Brain microvascular endothelial cell (primary cell): ENCODE measurements around the gene WT1.

ENCODE experiments used
- DNase-seq: peaks from one replicate; pipeline ENCODE4 v3.0.0-alpha.2; 2020
- H3K27ac ChIP-seq: fragments of 250-450 bp; sonication (Bioruptor Pico); 2 replicates; pipeline ENCODE4 v1.5.1; 2020; ENCODE audit warnings: mild to moderate bottlenecking, moderate library complexity
- H3K27me3 ChIP-seq: fragments of 250-450 bp; sonication (Bioruptor Pico); replicated peaks from 2 replicates; pipeline ENCODE4 v1.5.1; 2020; ENCODE audit warnings: mild to moderate bottlenecking
- H3K36me3 ChIP-seq: fragments of 250-450 bp; sonication (Bioruptor Pico); replicated peaks from 2 replicates; pipeline ENCODE4 v1.5.1; 2020; ENCODE audit warnings: mild to moderate bottlenecking
- H3K4me3 ChIP-seq: 2 replicates; pipeline ENCODE4 v1.5.1; 2011; ENCODE audit warnings: low read depth, mild to moderate bottlenecking, control low read depth, low read length, moderate library complexity
- in situ Hi-C: cut with HindIII; loops from 2 replicates; pipeline ENCODE4 v1.10.0; 2017; ENCODE audit warnings: low sequenced_read_pairs, low pct_ligation_motif_present
- TF ChIP-seq, protein P1 (sequence below): IDR thresholded peaks from 2 replicates; pipeline ENCODE4 v1.5.1; 2011; ENCODE audit warnings: low read depth, mild to moderate bottlenecking, moderate library complexity, low read length, control low read depth, inconsistent platforms; ENCODE audit errors: missing control alignments

The WT1 gene

DNA sequence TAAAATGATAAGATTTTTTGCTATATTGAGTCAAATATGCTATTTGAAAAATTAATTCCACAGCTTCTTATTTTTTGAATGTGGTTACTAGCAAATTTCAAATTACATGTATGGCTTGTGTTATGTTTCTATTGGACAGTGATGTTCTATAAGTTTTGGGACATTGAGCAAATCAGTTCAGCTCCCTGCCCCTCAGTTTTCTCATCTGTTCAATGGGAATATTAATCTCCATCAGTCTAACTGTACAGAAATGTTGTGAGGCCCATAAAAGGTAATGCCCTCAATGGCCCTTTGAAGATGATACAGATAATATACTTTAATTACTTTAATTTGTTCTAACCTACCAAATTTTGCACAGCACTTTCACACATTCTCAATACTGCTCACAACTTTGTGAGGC is 15.2 kb downstream of the WT1 start:
- Histone ChIP-seq H3K36me3 (no peaks in the 10 kb centered on the region), H3K27me3 (peaks cover 6% of the 10 kb centered on the region), H3K4me3 (no peak overlapping the region), H3K27ac (no peak overlapping the region)
- no peak for DNase-seq
- TF ChIP-seq, protein P1, sequence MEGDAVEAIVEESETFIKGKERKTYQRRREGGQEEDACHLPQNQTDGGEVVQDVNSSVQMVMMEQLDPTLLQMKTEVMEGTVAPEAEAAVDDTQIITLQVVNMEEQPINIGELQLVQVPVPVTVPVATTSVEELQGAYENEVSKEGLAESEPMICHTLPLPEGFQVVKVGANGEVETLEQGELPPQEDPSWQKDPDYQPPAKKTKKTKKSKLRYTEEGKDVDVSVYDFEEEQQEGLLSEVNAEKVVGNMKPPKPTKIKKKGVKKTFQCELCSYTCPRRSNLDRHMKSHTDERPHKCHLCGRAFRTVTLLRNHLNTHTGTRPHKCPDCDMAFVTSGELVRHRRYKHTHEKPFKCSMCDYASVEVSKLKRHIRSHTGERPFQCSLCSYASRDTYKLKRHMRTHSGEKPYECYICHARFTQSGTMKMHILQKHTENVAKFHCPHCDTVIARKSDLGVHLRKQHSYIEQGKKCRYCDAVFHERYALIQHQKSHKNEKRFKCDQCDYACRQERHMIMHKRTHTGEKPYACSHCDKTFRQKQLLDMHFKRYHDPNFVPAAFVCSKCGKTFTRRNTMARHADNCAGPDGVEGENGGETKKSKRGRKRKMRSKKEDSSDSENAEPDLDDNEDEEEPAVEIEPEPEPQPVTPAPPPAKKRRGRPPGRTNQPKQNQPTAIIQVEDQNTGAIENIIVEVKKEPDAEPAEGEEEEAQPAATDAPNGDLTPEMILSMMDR = no peak
- in situ Hi-C loops = no loop called here

DNA sequence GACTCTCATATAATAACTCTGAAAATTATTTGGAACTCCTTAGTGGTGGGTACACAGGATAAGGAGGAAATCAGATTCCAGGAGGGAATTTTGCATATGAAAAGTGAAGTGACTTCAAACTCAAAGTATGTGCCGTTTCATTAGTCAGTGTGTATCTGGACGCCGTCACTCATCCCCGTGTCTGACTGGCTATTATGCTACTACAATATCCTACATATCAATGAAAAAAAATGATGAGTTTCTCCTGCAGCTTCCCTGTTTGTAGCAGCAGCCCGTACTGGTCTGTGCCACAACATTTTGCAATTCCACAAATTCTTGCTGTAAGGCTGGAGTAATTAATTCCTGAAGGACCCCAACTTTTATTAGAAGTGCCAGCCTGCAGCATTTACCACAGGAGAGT is 16.5 kb downstream of the WT1 start:
- H3K27me3 ChIP-seq = peaks cover 2% of the 10 kb centered on the region
- TF ChIP-seq, protein P1 = no peak
- H3K27ac ChIP-seq = no peak overlapping the region
- no peak overlapping the region for H3K4me3 ChIP-seq
- no peaks in the 10 kb centered on the region for H3K36me3 ChIP-seq
- in situ Hi-C loops = no loop called here
- no peak for DNase-seq

DNA sequence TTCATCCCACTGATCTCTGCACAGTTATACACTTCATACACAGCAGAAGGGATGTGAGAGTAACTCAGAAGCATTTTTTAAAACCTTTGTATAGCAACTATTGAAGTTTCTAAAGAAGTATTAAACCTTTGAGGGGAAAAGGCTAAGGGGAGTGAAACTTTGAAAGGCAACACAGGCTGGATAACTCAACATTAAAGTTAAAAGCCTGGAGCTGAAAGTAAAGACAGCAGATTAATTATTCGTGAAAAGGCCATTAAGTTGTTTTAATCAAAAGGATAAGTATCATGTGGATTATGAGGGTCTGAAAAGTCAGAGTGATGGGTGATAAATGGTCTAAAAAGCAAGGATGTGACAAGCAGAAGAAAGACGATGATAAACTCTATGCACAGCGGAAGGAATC is 17.5 kb downstream of the WT1 start:
- DNase-seq = no peak
- TF ChIP-seq, protein P1 = no peak
- Histone ChIP-seq H3K4me3 (no peak overlapping the region), H3K27me3 (peaks cover 2% of the 10 kb centered on the region), H3K27ac (no peak overlapping the region), H3K36me3 (no peaks in the 10 kb centered on the region)
- in situ Hi-C loops = no loop called here

DNA sequence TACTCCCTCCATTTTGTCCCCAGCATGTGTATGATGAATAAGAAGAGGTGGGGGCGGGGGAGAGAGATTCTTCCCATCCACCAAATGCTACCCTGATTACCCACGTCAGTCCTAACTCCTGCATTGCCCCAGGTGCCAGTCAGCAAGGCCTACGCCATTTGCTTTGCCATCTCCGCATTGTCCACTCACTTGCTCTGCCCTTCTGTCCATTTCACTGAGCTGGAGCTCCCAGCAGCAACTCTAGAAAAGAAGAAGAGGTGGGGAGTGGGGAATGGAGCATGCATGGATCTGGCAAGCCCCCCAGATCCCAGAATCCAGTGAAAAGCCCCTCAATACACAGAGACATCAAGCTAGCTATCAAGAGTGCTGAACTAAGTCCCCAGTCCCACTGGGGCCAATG is 19.0 kb downstream of the WT1 start:
- Histone ChIP-seq H3K36me3 (no peaks in the 10 kb centered on the region), H3K27me3 (peaks cover 2% of the 10 kb centered on the region), H3K4me3 (no peak overlapping the region), H3K27ac (no peak overlapping the region)
- in situ Hi-C loops = no loop called here
- no peak for DNase-seq
- TF ChIP-seq, protein P1 = no peak

DNA sequence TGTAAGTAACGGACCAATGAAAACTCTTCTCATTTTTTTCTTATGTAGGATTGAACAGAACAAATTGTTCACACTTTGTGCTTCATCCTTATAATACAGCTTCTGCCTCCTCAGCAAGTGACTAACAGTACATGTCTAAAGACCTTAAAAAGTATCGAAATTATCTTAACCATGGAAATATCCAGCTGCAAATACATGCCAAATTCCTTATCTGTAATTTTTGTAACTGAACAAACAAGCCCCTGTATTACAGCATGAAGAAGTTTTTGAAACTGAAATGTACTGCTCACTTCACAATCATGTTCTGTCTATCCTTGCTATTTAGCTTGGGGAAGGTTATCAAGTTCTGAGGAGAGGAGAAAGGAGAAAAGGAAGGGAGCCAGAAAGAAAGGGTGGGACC is 20.4 kb downstream of the WT1 start:
- no peak overlapping the region for H3K4me3 ChIP-seq
- no peak for DNase-seq
- TF ChIP-seq, protein P1 = no peak
- in situ Hi-C loops = no loop called here
- H3K27me3 ChIP-seq = peaks cover 2% of the 10 kb centered on the region
- H3K27ac ChIP-seq = no peak overlapping the region
- H3K36me3 ChIP-seq = no peaks in the 10 kb centered on the region

DNA sequence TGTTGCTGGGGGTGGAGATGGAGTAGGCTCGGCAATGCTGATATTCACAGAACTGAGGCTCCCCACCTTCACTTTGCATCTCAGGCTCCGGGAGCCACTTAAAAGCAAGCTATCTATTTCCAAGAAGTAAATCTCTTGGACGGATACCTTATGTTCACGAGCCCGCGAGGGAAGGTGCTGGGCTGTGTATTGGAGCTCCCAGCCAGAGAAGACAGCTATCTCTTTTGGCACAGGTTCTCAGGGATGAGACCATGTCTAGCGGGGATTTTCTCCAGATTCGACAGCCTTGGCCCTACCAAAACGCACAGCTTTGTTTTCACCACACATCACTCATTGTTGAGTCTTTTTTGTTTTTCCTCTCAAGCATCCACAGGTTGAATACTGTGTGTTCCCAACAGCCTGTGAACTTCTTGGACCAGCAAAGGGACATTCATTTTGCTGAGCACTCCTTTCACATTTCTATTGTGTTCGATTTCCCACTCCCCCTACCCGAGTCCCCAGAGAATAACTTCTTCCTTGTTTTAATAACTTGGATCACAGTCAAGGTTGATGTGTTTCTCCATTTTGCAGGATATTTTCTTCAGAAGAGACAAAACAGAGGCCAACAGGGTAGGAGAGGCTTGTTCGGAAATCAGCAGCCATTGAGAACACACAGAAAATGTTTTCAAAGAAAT is 23.3 kb downstream of the WT1 start:
- Histone ChIP-seq H3K36me3 (no peaks in the 10 kb centered on the region), H3K27ac (no peak overlapping the region), H3K4me3 (no peak overlapping the region), H3K27me3 (no peaks in the 10 kb centered on the region)
- TF ChIP-seq, protein P1 = no peak
- in situ Hi-C loops = no loop called here
- no peak for DNase-seq
